Measurements from ENCODE around the gene C4BPA. TPM values are rescaled to one million over a fixed set of nuclear protein-coding genes. Genes with fewer than 3 reads are reported as not detected.
A peak's percentile ranks its signal among the peaks of the same experiment; 100 is the strongest.

The C4BPA gene
- total RNA-seq, 4 donors from 2014 or later = under 0.01 to 0.52 TPM; not detected in 2

DNA sequence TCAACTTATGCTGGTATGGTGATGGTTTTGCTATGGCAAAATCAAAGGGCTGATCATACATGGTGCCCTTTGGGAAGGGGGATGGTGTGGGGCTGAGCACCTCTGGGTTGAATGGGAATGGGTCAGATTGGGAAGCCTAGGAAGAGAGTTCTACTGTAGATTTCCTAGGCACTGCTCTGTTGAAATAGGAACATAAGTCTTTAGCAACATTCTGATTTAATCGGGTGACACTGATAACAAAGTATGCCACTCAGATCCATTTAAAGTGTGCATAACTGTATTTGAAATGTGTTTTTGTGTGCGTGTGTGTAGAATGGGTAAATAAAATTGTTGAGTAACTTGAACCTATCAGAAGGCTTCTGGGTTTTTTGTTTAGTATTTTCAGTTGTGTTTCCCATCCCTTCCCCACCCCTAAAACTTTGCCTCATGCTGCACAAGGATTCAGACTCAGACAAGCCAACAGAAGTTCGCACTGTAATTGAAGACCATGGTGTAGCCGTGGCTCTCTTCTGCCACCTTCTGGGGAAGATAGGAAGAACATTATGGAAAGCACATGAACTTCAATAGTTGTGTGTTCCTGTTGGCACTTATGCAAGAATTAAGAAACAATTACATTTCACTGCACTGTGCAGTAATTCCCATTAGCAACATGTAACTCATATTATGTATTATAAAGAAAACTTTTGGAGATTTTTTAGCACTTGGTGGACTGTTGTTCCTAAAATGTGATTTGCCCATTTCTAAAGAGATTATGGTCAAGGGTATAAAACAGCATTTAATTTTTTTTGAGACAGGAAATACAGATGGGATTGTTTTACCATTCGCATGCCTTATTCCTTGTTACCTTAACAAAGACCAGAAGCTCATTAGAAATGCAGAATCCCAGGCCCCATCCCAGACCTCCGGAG is 26.3 kb upstream of the C4BPA start:
- intact Hi-C loops (cut with DNase I) = loop anchor here (2.0 to 10.0 kb wide), 3 partner anchors 27 to 343 kb away; partner anchors contain the start of gene YOD1
- Histone ChIP-seq H3K27me3 (no peaks in the 10 kb centered on the region), H3K27ac (replicated peaks in 1 of 4) (no peak overlapping the region), H3K36me3 (peaks cover 0 to 54% (median 16%) of the 10 kb centered on the region in 4 donors), H3K4me1 (peaks cover 0 to 30% (median 5%) of the 10 kb centered on the region in 4 donors), H3K4me3 (no peak overlapping the region), H3K9me3 (no peaks in the 10 kb centered on the region)
- no peak for DNase-seq (ENCODE audit: extremely low spot score)
- 44% methylated on average over 6 of the region's 6 CpGs for WGBS
- TF ChIP-seq, protein P1, sequence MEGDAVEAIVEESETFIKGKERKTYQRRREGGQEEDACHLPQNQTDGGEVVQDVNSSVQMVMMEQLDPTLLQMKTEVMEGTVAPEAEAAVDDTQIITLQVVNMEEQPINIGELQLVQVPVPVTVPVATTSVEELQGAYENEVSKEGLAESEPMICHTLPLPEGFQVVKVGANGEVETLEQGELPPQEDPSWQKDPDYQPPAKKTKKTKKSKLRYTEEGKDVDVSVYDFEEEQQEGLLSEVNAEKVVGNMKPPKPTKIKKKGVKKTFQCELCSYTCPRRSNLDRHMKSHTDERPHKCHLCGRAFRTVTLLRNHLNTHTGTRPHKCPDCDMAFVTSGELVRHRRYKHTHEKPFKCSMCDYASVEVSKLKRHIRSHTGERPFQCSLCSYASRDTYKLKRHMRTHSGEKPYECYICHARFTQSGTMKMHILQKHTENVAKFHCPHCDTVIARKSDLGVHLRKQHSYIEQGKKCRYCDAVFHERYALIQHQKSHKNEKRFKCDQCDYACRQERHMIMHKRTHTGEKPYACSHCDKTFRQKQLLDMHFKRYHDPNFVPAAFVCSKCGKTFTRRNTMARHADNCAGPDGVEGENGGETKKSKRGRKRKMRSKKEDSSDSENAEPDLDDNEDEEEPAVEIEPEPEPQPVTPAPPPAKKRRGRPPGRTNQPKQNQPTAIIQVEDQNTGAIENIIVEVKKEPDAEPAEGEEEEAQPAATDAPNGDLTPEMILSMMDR (IDR thresholded peaks at IDR 0.05) = peak; percentile 77 to 89 (median 81)
- TF ChIP-seq POLR2A (IDR thresholded peaks at IDR 0.05; ENCODE audit: low read depth) = no peak

DNA sequence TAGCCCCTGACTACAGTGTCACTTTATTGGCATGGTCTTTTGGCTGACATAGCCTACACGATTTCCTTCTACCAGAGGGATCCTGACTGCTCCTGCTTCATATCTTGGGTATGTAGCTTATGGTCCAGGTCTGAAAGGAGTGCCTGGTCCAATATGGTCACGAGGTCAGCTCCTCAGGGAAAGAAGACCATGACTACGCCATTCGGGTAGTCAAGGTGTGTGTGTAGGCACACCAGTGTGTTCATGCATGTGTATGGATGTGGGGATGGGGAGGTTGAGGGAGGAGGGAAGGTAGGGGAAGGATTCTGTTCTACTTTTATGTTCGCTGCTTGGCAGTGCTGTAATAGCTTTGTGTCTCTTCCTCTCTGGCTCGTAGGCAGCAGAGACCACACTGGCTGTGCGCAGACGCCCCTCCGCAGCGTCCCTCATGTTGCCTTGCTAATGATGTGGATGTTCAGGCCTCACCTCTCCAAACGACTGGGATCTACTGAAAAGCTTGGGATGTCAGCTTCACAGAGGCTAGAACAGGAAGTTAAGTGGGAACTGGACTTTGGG is 25.4 kb upstream of the C4BPA start:
- Histone ChIP-seq H3K4me1 (peaks cover 0 to 30% (median 5%) of the 10 kb centered on the region in 4 donors), H3K36me3 (peaks cover 0 to 46% (median 13%) of the 10 kb centered on the region in 4 donors), H3K27ac (replicated peaks in 1 of 4) (no peak overlapping the region), H3K27me3 (no peaks in the 10 kb centered on the region), H3K9me3 (no peaks in the 10 kb centered on the region), H3K4me3 (no peak overlapping the region)
- 75% methylated on average over 11 of the region's 11 CpGs for WGBS
- TF ChIP-seq POLR2A (IDR thresholded peaks at IDR 0.05; ENCODE audit: low read depth) (no peak), POLR2AphosphoS5 (IDR thresholded peaks at IDR 0.05) (no peak)
- no peak for DNase-seq (ENCODE audit: extremely low spot score)
- intact Hi-C loops (cut with DNase I) = loop anchor here (5.0 to 10.0 kb wide), 2 partner anchors 329 to 344 kb away; no protein-coding TSS in a partner anchor

DNA sequence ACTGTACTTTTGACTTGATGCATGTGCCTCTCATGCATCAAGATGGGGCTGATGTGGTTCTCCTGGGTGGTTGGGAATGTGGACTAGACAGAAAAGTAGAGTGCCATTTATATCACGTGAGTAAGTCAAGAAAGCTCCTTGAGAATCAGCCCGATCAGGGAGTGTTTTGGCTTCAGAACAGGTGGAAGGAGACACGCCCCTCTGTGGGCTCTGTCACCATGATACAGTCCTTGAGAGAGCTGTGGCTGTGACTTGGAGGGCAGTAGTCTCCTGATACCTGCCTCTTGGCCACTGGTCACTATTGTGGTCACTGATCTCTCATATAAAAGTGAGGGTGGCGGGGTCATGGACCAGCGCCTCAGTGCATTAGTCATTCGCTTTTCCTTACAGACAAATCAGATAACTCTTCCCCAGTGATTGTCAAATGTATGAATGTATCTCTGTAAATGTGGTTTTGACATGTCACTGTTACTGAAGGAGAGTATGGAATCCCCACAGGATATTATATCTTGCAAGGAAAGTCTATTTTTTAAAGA is 24.3 kb upstream of the C4BPA start:
- Histone ChIP-seq H3K27me3 (no peaks in the 10 kb centered on the region), H3K4me1 (peaks cover 0 to 20% (median 9%) of the 10 kb centered on the region in 4 donors), H3K9me3 (no peaks in the 10 kb centered on the region), H3K4me3 (no peak overlapping the region), H3K36me3 (peaks cover 0 to 35% (median 12%) of the 10 kb centered on the region in 4 donors), H3K27ac (replicated peaks in 1 of 4) (no peak overlapping the region)
- WGBS = 87% methylated on average over 6 of the region's 6 CpGs
- no peak for DNase-seq (ENCODE audit: extremely low spot score)
- intact Hi-C loops (cut with DNase I) = loop anchor here (5.0 to 10.0 kb wide), 3 partner anchors 245 to 345 kb away; partner anchors contain the start of gene CD55
- TF ChIP-seq EP300 (IDR thresholded peaks at IDR 0.05) (no peak), POLR2AphosphoS5 (IDR thresholded peaks at IDR 0.05) (no peak), POLR2A (IDR thresholded peaks at IDR 0.05; ENCODE audit: low read depth) (no peak)
- TF ChIP-seq, protein P1 (IDR thresholded peaks at IDR 0.05) = no peak

DNA sequence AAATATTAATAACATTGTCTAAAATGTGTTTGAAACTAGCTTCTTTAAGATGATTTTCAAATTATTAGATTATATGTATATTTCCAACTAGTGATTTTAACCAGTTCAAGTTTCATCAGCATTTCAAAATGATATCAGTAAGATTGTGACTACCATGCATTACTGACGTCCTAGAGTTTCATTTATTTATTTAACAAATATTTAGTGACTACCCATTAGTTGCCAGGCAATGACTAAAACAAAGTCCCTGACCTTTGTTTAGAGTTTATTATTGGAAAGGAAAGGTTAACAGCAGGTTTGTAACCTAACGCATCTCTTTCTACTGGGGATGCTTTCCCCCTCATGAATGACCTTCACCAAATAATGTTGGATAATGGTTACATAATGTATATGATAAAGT is 22.9 kb upstream of the C4BPA start:
- TF ChIP-seq, protein P1 (IDR thresholded peaks at IDR 0.05) = no peak
- no peak for TF ChIP-seq EP300 (IDR thresholded peaks at IDR 0.05)
- no peak for TF ChIP-seq POLR2AphosphoS5 (IDR thresholded peaks at IDR 0.05)
- no peak for TF ChIP-seq POLR2A (IDR thresholded peaks at IDR 0.05; ENCODE audit: low read depth)
- H3K9me3 ChIP-seq = no peaks in the 10 kb centered on the region
- peaks cover 0 to 30% (median 8%) of the 10 kb centered on the region in 4 donors for H3K36me3 ChIP-seq
- intact Hi-C loops (cut with DNase I) = loop anchor here (10.0 kb wide), 1 partner anchor 244 kb away; the partner anchor contains the start of gene CD55
- 68% methylated on average over 2 of the region's 2 CpGs for WGBS
- no peak overlapping the region for H3K4me3 ChIP-seq
- no peaks in the 10 kb centered on the region for H3K27me3 ChIP-seq
- no peak for DNase-seq (ENCODE audit: extremely low spot score)
- peaks cover 0 to 20% (median 10%) of the 10 kb centered on the region in 4 donors for H3K4me1 ChIP-seq
- H3K27ac ChIP-seq (replicated peaks in 1 of 4) = no peak overlapping the region

DNA sequence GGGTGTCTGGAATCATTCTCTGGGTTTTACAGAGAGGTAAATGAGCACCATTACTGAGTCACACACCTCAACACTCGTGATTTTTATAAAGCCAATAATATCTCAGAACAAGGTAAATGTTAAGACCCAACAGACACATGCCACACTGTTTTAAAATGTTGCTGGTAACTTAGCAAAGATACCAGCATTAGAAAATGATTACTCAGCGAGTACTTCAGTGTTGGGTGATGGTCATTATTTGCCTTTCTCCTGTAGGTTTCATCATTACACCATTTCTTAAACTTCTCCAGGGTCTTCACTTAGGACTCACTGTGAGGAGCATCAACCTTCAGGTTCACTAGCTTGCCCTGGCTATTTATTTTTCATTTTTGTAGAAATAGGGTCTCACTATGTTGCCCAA is 22.2 kb upstream of the C4BPA start:
- no peaks in the 10 kb centered on the region for H3K27me3 ChIP-seq
- H3K4me3 ChIP-seq = no peak overlapping the region
- intact Hi-C loops (cut with DNase I) = loop anchor here (10.0 kb wide), 1 partner anchor 243 kb away; the partner anchor contains the start of gene CD55
- no peaks in the 10 kb centered on the region for H3K9me3 ChIP-seq
- WGBS = 96% methylated on average over 2 of the region's 2 CpGs
- TF ChIP-seq POLR2A (IDR thresholded peaks at IDR 0.05; ENCODE audit: low read depth) = no peak
- TF ChIP-seq EP300 (IDR thresholded peaks at IDR 0.05) = no peak
- TF ChIP-seq, protein P1 (IDR thresholded peaks at IDR 0.05) = no peak
- TF ChIP-seq POLR2AphosphoS5 (IDR thresholded peaks at IDR 0.05) = no peak
- H3K4me1 ChIP-seq = peaks cover 0 to 15% (median 9%) of the 10 kb centered on the region in 4 donors
- DNase-seq (ENCODE audit: extremely low spot score) = no peak
- H3K27ac ChIP-seq (replicated peaks in 1 of 4) = no peak overlapping the region
- peaks cover 0 to 22% (median 8%) of the 10 kb centered on the region in 4 donors for H3K36me3 ChIP-seq

All from esophagus muscularis mucosa (tissue), 4 donors.